GM12801 (cell line): ENCODE data around the gene PFN1.

Experiments used
- TF ChIP-seq, protein P1 (sequence below): IDR thresholded peaks from one replicate; pipeline ENCODE4 v1.5.1; 2011; ENCODE audit warnings: control low read depth; ENCODE audit not compliant: insufficient read length; ENCODE audit errors: extremely low read depth

The PFN1 gene

DNA sequence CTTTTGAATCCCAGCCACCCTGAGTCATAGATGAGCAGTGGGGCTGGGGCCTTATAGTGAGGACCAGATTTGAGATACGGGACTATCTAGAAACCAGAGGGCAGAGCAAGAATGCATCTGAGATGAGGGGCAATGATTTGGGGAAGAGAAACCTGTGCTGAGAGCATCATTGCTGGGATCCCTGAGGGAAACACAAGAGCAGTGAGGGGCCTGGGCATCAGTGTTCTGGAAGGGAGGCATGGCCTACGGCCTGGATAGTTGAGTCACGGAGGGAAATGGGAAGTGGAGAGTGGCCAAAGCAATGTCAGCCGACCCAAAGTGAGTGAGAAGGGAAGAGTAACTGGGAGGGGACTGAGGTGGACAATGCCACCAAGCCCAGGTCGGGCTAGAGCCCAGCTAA, 34.0 kb upstream of the PFN1 start:
- TF ChIP-seq, protein P1, sequence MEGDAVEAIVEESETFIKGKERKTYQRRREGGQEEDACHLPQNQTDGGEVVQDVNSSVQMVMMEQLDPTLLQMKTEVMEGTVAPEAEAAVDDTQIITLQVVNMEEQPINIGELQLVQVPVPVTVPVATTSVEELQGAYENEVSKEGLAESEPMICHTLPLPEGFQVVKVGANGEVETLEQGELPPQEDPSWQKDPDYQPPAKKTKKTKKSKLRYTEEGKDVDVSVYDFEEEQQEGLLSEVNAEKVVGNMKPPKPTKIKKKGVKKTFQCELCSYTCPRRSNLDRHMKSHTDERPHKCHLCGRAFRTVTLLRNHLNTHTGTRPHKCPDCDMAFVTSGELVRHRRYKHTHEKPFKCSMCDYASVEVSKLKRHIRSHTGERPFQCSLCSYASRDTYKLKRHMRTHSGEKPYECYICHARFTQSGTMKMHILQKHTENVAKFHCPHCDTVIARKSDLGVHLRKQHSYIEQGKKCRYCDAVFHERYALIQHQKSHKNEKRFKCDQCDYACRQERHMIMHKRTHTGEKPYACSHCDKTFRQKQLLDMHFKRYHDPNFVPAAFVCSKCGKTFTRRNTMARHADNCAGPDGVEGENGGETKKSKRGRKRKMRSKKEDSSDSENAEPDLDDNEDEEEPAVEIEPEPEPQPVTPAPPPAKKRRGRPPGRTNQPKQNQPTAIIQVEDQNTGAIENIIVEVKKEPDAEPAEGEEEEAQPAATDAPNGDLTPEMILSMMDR, result no peak

DNA sequence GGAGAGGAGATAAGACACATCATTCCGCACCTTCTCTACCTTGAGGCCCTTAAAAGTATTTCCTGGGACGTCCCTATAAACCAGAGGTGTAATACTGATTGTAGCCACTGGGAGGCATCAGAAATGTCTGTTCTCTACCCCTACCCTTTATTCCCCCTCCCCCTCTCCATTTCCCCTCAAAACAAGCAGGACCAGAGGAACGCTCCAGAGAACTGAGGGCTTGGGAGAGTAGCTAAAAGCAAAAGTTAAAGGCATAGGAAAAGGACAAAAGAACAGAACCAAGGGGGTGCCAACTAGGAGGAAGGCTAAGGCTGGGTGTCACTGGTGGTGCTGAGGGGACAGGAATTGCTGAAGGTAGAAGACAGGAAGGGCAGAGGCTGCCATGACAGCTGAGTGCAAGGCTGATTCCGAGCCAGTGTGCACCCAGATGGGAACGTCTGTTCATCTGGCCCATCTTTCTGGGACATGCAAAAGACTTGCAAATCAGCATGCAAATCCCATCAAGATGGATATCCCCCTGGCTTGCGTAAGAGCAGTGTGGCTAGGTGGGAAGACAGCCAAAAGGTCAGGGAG, 32.4 kb upstream of the PFN1 start:
- TF ChIP-seq, protein P1, result no peak

DNA sequence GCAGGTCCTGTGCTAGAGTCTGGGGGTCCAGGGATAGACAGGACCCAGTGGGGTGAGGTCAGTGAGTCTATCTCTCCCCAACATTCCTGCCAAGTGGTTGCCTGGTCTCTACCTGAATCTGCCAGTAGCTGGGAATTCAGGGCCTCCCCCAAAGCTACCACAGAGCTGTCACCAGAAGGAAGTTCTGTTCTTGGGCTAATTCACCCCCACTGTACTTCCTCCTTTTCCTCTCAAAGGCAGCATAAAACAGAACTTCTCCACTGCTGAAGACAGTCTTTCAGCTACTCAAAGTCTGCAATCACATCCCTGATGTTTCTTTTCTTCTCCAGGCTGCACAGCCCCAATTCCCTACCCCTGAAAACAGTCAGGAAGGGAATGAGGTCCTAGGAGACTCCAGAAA, 30.4 kb upstream of the PFN1 start:
- TF ChIP-seq, protein P1, result no peak

DNA sequence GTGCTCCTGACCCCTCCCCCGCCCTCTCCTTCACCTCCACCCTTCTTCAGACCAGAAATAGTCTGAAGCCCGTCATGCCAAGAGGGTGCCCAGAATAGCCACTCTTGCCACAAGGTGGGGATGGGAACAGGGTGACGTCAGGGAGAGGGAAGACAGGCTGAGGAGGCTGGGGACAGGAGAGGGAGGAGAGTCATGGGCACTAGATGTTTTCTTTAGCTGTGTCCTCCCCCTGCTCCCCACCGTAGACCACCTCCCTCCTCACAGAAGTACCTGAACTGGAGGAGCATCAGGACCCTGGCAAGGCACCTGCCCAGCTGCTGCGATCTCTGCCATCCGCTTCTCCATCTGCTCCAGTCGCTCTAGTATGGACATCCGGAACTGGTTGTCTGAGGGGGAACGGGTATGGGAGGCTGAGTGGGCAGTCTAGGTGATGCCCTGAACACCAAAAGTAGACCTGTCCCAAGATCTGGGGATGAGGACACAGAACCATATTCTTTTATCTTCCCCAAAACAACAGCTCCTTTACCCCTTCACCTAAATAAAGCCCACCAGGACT, 25.9 kb upstream of the PFN1 start:
- TF ChIP-seq, protein P1, result no peak

- TF ChIP-seq, protein P1, result no peak
Measured at GRCh38 chr17:4973256-4974114, 25.2 kb upstream of the PFN1 start.

GRCh38 chr17:4972752-4973151, 24.4 kb upstream of the PFN1 start:
- TF ChIP-seq, protein P1, result no peak

GRCh38 chr17:4972322-4972721, 24.0 kb upstream of the PFN1 start:
- TF ChIP-seq, protein P1, result no peak
